GM12875 (cell line): ENCODE measurements around the gene LGMN.

Experiments used
- H3K4me3 ChIP-seq: one replicate; pipeline ENCODE4 v1.5.1; 2011; ENCODE audit warnings: low read depth, low read length, control low read depth
- TF ChIP-seq, protein P1 (sequence below): IDR thresholded peaks from 2 replicates; pipeline ENCODE4 v1.5.1; 2011; ENCODE audit warnings: low read depth, mild to moderate bottlenecking, control low read depth, inconsistent platforms, low read length, moderate library complexity, borderline replicate concordance; ENCODE audit not compliant: insufficient read depth

Gene LGMN

DNA sequence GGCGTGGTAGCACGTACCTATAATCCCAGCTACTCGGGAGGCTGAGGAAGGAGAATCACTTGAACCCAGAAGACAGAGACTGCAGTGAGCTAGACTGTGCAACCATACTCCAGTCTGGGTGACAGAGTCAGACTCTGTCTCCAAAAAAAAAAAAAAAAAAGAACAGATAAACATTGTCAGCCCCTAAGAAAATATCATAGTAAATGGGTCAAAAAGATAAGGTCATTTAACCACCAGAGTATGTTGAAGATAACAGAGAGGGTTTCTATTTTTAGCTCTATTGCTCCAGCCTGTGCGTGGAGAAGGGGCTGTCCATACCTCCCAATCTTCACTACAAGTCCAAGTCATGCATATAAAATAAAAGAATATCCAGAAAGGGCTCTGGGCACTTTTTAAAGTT, 15.4 kb downstream of the LGMN start:
- TF ChIP-seq, protein P1, sequence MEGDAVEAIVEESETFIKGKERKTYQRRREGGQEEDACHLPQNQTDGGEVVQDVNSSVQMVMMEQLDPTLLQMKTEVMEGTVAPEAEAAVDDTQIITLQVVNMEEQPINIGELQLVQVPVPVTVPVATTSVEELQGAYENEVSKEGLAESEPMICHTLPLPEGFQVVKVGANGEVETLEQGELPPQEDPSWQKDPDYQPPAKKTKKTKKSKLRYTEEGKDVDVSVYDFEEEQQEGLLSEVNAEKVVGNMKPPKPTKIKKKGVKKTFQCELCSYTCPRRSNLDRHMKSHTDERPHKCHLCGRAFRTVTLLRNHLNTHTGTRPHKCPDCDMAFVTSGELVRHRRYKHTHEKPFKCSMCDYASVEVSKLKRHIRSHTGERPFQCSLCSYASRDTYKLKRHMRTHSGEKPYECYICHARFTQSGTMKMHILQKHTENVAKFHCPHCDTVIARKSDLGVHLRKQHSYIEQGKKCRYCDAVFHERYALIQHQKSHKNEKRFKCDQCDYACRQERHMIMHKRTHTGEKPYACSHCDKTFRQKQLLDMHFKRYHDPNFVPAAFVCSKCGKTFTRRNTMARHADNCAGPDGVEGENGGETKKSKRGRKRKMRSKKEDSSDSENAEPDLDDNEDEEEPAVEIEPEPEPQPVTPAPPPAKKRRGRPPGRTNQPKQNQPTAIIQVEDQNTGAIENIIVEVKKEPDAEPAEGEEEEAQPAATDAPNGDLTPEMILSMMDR, result no peak
- no peak overlapping the region for H3K4me3 ChIP-seq

DNA sequence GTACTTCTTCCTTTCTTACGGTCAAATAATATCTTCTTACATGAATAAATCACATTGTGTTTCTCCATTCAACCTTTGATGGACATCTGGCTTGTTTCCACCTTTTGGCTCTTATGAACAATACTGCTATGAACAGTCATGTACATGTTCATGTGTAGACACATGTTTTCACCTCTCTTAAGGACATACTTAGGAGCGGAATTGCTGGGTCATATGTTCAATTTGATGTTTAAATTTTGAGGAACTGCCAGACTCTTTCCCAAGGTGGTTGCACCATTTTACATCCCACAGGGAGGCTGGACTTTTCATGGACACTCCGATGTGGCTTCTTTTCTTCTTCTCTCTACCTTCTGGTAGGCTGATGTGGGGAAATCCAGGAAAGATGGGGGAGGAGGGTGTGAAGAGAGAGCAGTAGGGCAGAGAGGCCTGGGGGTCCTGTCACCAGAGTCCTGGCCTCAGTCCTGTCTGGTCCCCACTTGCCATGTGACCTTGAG, 16.8 kb downstream of the LGMN start:
- TF ChIP-seq, protein P1, result no peak
- no peak overlapping the region for H3K4me3 ChIP-seq

DNA sequence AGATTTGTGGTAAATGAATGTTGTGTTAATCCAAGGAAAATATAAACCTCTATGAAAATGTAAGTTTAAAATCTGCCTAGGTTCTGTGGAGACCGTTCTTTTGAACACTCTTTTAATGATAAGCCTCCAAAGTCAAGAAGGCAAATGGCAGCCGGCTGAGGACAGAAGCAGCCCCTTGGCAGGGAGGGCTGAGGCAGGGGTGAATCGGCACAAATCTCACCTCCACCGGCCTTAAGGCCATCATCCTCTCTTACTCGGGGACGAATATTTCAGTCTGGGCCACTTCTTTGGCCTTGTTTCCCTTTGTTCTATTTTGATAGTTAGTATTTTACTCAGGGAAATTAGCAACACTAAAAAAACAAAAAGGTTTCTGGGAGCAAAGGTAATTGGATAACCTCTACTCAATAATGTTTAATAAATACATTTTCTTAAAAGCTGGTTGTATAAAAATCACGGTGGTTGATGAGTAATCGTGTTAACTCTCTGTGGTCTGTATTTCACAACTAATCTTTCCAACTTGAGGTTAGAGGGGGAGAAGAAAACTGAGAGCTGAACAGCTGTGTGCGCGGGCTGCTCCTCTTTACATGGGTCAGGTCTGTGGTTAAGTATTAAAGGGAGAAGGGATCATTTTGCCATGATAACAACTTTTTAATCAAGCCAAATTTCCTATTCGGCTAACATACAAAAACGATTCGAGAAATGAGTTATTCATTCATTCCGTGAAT, 18.6 kb downstream of the LGMN start:
- TF ChIP-seq, protein P1, result no peak
- H3K4me3 ChIP-seq, result no peak overlapping the region

DNA sequence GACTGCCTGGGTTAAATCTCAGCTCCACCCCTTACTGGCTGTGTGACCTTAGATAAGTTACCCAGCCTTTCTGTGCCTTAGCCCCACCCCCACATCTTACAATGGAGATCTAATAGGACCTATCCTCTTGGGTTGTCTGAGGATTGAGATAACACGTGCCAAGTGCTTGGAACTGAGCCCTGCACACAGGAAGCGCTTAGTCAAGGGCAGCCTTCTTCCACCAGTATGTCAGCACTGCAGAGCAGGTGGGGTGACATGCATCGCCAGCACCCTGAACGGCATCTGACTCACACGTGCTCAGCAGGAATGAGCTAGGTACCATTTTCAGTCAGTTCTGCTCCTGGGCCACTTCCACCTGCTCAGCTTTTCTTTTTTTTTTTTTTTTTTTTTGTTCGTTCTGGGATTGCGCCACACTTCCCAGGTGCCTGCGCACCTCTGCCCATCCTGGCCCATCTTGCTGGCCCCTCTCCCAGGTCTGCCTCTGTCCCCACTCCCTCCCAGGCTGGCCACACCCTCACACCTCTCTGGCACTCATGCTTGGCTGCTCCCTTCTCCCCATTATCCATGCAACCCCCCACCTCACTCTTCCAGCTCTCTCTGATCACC, 19.6 kb downstream of the LGMN start:
- no peak overlapping the region for H3K4me3 ChIP-seq
- TF ChIP-seq, protein P1, result no peak

DNA sequence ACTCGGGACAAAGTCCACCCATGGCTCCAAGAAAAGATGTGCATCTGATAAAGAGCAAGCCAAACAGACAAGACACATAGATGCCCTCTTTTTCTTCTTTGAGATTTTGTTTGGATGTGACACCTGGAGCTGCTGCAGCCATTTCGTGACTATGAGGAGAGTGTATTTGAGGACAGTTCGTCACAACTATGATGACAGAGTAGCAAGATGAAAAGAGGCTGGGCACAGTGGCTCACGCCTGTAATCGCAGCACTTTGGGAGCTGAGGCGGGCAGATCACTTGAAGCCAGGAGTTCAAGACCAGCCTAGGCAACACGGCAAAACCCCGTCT, 21.5 kb downstream of the LGMN start:
- no peak overlapping the region for H3K4me3 ChIP-seq
- TF ChIP-seq, protein P1, result no peak

DNA sequence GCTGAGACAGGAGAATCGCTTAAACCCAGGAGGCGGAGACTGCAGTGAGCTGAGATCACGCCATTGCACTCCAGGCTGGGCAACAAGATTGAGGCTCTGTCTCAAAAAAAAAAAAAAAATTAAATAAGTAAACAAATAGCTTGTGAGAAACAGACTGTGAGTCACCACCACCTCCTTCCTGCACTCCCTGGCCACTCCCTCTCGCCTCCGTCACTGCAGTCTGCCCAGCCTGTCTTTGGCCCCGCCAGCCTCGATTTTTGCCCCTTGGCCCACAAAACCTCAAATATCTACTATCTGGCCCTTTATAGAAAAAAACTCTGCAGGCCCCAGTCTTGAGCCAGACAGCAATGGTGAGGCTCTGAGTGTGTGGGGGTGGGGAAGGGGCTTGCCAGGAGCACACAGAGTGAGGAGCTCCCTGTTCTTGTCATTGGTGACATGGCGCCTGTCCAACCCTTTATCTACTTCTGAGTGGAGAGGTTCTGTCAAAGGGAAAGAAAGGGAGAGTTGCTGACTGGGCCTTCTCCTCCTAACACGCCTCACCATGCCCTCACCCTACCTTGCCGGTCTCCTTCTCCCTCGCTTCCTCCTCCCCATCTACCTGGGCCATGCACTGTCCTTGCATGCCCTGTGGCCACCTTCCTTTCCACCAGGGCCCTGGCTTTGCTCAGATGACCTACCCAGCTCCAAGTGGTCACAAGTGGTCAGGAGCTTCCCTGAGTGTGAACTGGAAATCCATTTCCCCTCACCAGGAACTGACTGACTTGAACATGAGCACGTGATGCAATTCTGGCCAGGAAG, 22.1 kb downstream of the LGMN start:
- H3K4me3 ChIP-seq, result no peak overlapping the region
- TF ChIP-seq, protein P1, result no peak
